Cardiac septum (tissue), 1 donor: ENCODE data around the gene CNGA2. TPM values are rescaled to one million over a fixed set of nuclear protein-coding genes. Genes with fewer than 3 reads are reported as not detected.

Source experiments
- DNase-seq: peaks from one replicate; pipeline ENCODE4 v3.0.0-alpha.2; 2020; ENCODE audit warnings: low spot score
- intact Hi-C: fragments of 100-400 bp; cut with DNase I; formaldehyde crosslinking; loops from one replicate; pipeline ENCODE4 v1.14.0; 2022
- total RNA-seq: library from RNA; stranded (reverse); fragmentation: NEBNext Ultra II Directional; extraction: Animal tissue kit (Norgen Biotek cat#: 25700); gene quantifications from one replicate; pipeline ENCODE4 v1.2.1, GENCODE V29; 2021
- donor health status: DM: no; HTN: no; CAD: no.

Gene CNGA2
- total RNA-seq, 1 donor from 2014 or later, result not detected

- intact Hi-C loops, result no loop called here
- peak; percentile 56 for DNase-seq
These were observed 24.1 kb upstream of the CNGA2 start for GRCh38 chrX:151710457-151710856.

DNA sequence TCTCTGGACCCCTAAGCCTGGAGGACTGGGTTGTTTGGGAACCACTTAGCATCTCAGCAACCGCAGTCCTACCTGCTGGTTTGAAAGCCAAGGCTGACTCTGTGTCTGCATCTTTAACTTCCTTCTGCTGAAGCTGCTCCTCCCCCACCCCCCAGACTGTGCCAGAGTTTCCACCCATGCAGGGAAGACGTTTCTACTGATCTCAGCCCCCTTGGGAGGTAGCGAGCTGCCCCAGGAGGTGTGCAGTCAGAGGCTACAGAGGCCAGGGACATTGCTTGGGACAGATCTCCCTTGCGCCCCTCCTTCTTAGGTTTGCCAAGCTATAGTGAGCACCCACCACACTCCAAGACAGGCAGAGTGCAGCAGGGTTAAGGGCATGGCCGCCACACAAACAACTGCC lies 23.4 kb upstream of the CNGA2 start:
- intact Hi-C loops, result no loop called here
- peak; percentile 17 for DNase-seq

- DNase-seq, result peak; percentile 59
- intact Hi-C loops, result no loop called here
These were observed 22.8 kb upstream of the CNGA2 start for GRCh38 chrX:151711787-151712186.

DNA sequence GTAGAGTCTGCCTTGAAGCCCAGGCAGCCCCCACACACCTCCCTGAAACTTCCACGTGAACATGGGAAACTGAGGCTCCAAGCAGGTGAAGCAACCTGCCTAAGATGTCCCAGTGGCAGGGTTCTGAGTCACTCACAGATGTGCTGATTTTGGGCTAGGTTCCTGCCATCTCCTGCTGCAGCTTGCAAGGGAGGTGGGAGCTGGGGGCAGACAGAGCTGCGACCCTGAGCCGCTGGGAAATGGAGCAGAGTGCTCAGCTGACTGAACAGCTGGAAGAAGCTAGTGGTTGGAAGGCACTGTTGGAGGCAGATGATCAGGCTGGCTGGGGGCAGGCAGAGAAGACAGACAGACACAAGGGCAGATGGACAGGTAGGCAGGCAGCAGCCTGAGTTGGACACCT lies 22.3 kb upstream of the CNGA2 start:
- intact Hi-C loops, result no loop called here
- peak; percentile 53 for DNase-seq

DNA sequence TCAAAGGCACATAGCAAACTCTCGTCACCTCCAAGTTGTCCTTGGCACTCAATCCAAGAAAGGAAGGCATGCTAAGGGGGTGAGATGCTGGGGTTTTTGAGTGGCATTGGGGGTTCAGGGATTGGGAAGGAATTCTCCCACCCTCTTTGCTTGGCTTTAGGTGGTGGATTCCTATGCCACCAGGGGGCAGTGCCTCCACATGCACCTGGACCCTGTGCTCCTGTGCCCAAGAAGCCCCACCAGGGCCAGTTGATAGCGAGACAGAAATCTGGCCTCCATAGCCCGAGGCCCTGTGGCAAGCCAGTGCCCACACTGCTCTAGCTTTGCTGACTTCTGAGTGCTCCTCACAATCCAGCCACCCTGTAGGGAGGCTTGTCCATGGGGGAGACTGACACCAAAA lies 20.7 kb upstream of the CNGA2 start:
- DNase-seq, result peak; percentile 68
- intact Hi-C loops, result no loop called here

DNA sequence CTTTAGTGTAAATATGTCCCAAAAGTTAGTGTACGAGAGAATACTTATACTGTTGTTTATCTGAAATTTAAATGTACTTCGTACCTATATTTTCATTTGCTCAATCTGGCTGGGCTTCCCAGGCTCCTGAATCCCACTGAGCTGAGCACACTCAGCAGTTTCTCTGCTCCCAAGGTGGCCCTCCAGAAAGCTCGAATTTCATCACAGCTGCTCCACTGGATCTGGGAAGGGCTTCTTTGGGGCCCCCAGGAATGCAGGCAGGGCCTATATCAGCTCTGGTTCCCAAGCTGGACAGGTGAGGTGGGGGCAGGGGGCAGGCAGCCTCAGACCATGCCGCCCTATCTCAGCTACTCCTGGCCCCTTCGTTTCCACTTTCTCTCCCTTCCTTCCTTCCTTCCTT lies 20.2 kb upstream of the CNGA2 start:
- peak; percentile 22 for DNase-seq
- intact Hi-C loops, result no loop called here

GRCh38 chrX:151715752-151716151 lies 18.8 kb upstream of the CNGA2 start, which contains the start of gene FATE1:
Gene FATE1, plus strand, starts transcription at chrX:151716035. Its CDS starts 85 bp downstream, at chrX:151716120.
- intact Hi-C loops, result no loop called here
- no peak for DNase-seq

- intact Hi-C loops, result no loop called here
- peak; percentile 53 for DNase-seq
These were observed 12.2 kb upstream of the CNGA2 start for GRCh38 chrX:151722241-151722846.

DNA sequence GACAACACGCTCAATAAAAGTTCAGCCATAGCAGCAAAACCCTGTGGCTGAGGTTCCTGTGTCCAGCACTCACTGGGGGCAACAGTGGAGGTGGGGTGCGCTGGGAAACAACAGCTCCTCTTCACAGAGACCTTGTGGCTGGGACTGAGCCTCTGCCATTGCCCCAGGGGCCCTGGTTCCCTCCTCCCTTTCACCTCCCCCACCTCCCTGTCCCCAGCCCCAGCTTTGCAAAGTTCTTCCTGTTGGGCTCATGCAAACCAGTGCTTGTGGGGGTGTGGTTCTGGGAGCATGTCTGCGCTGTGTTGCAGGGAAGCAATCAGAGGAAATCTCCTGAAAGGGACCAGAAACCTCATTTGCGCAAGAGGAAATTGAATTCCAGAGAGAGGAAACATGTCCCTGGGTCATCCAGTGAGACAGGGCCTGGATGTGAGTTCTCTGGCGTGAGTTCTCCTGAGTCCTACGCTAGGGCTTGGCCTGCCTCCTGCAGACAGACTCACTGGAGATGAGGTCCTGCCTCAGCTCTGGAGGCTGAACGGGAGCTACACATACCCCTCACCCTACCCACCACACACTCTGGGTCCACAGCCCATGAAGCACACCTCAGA lies 11.3 kb upstream of the CNGA2 start:
- DNase-seq, result peak; percentile 68

GRCh38 chrX:151724563-151725337 lies 9.8 kb upstream of the CNGA2 start:
- intact Hi-C loops, result no loop called here
- DNase-seq, result peak; percentile 55

More for the DNA sequence above, 11.3 kb upstream of the CNGA2 start:
- intact Hi-C loops, result no loop called here

DNA sequence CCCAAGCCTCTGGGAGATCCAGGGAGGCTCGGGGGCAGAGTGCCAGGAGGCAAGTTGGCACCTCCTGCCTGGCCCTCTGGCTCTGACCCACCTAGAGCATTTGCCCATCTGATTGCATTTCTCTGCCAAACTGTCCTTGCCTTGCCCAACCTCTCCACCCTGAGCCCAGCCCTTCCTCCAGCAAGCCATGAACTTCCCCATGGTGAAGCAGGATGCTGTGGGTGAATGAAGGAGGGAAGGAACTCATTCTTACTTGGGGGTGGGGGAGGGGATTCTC lies 9.3 kb upstream of the CNGA2 start:
- intact Hi-C loops, result no loop called here
- DNase-seq, result peak; percentile 49

DNA sequence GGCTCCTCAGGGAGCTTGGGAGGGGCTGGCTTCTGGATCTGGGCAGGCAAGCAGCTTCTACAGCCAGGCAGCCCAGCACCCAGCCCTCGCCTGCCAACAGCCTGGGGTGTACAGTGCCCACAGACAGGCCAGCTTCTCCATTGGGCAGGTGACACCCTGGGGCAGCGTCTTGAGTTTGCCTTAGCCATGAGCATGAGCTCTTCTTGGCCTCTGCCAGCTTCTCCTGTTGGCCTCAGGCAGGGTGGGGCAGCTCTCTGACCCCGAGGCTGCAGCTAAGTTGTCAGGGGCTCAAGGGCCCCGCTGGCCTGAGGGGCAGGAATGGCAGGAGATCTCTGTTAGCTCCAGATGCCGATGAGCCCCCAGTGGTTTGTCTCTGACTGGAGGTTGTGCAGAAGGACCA lies 7.8 kb upstream of the CNGA2 start:
- intact Hi-C loops, result no loop called here
- no peak for DNase-seq

- DNase-seq, result no peak
- intact Hi-C loops, result no loop called here
These were observed 7.2 kb upstream of the CNGA2 start for GRCh38 chrX:151727346-151727745.

GRCh38 chrX:151729056-151729725 lies 5.4 kb upstream of the CNGA2 start:
- DNase-seq, result peak; percentile 49
- intact Hi-C loops, result no loop called here

GRCh38 chrX:151735219-151735618 lies 673 bp downstream of the CNGA2 start:
- intact Hi-C loops, result no loop called here
- DNase-seq, result peak; percentile 56

DNA sequence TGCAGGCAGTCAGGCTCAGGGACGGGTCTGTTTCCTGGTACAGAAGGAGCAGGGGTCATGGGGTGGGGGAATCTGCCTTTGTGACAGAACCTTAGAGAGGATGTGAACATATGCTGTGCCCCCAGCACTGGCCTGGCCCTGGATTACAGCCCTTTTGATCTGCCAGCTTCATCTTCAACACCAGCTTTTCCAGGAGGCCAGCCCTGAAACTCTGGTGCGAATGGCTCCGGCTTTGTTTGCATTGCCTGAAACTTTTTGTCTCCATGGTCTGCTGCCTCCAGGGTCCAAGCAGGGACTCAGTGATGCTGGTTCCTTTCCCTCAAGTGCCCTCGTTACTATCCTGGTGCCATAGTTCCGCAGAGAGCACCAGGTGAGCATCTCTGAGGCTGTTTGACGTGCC lies 2.1 kb downstream of the CNGA2 start:
- intact Hi-C loops, result no loop called here
- no peak for DNase-seq

DNA sequence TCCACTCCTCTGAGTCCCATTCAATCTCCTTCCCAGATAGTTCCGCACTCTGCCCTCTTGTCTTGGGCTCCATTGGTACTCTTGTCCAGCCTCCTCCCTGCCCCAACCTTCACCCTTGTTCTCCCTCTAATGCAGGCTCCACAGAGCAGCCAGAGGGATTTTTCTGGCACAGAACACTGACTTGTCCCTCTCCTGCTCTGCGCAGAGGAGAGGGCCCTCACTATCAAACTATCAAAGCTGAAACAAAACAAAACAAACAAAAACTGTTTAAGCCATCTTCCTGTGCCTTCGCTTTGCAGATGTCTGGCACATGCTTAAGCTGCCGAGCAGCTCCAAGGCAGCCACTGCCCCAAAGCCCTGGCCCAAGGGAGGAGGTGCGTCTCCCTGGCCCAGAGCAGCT lies 2.9 kb downstream of the CNGA2 start:
- DNase-seq, result no peak
- intact Hi-C loops, result no loop called here

DNA sequence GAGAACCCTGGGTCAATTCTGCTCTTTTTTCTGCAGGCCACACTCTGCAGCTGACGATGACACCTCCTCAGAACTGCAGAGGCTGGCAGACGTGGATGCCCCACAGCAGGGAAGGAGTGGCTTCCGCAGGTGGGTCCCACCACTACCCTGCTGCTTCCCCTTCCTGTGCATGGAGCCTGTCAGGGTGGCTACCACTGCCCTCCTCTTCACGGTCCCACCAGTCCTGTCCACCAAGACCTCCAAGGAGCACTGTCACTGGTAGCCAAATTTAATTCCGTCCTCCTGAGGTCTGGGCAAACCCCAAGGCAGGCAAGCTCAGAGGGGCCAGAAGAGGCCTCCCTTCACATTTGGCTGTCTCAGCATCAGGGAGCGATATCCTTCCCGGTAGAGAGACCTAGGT lies 4.2 kb downstream of the CNGA2 start:
- no peak for DNase-seq
- intact Hi-C loops, result no loop called here

GRCh38 chrX:151741606-151742005 lies 7.1 kb downstream of the CNGA2 start:
- DNase-seq, result no peak
- intact Hi-C loops, result no loop called here

- intact Hi-C loops, result no loop called here
These were observed 7.8 kb downstream of the CNGA2 start for GRCh38 chrX:151742311-151742710.

More at GRCh38 chrX:151742311-151742710, 7.8 kb downstream of the CNGA2 start:
- no peak for DNase-seq
